Neural progenitor cell (in vitro differentiated cells): Measurements from ENCODE around the gene G0S2. TPM values are rescaled to one million over a fixed set of nuclear protein-coding genes. Genes with fewer than 3 reads are reported as not detected.

Experiments
- DNase-seq: peaks from one replicate; pipeline ENCODE4 v3.0.0-alpha.2; 2016; ENCODE audit warnings: low spot score
- H2AFZ ChIP-seq: fragments of 200-600 bp; sonication (generic); replicated peaks from 2 replicates; pipeline ENCODE4 v1.6.1; 2016; ENCODE audit warnings: antibody characterized with exemption
- H3F3A ChIP-seq: fragments of 200-600 bp; sonication (generic); 2 replicates; pipeline ENCODE4 v1.6.1; 2016; ENCODE audit warnings: antibody characterized with exemption, low read depth
- H3K27ac ChIP-seq: fragments of 200-600 bp; sonication (generic); 2 replicates; pipeline ENCODE4 v1.5.1; 2016; ENCODE audit warnings: mild to moderate bottlenecking
- H3K27me3 ChIP-seq: fragments of 200-600 bp; sonication (generic); 2 replicates; pipeline ENCODE4 v1.6.1; 2016; ENCODE audit warnings: mild to moderate bottlenecking, moderate library complexity
- H3K36me3 ChIP-seq: fragments of 200-600 bp; sonication (generic); 2 replicates; pipeline ENCODE4 v1.5.1; 2016
- H3K4me1 ChIP-seq: fragments of 200-600 bp; sonication (generic); 2 replicates; pipeline ENCODE4 v1.6.1; 2016; ENCODE audit warnings: mixed run types
- H3K4me2 ChIP-seq: fragments of 200-600 bp; sonication (generic); 2 replicates; pipeline ENCODE4 v1.6.1; 2016
- H3K4me3 ChIP-seq: fragments of 200-600 bp; sonication (generic); 2 replicates; pipeline ENCODE4 v1.5.1; 2016
- H3K79me2 ChIP-seq: fragments of 200-600 bp; sonication (generic); 2 replicates; pipeline ENCODE4 v1.6.1; 2016; ENCODE audit warnings: low read depth
- H3K9ac ChIP-seq: fragments of 200-600 bp; sonication (generic); 2 replicates; pipeline ENCODE4 v1.6.1; 2016
- H3K9me3 ChIP-seq: fragments of 200-600 bp; sonication (generic); 2 replicates; pipeline ENCODE4 v1.5.1; 2016; ENCODE audit warnings: low read depth
- H4K20me1 ChIP-seq: fragments of 200-600 bp; sonication (generic); 2 replicates; pipeline ENCODE4 v1.6.1; 2016; ENCODE audit warnings: low read depth
- H3K27ac Mint-ChIP-seq: 3 replicates; pipeline ENCODE4 v1.8.0; 2021; ENCODE audit warnings: mixed read lengths
- H3K27me3 Mint-ChIP-seq: 2 replicates; pipeline ENCODE4 v1.8.0; 2022; ENCODE audit warnings: low read depth, mild to moderate bottlenecking, inconsistent platforms, moderate library complexity, mixed read lengths; ENCODE audit not compliant: insufficient read depth
- H3K36me3 Mint-ChIP-seq: 3 replicates; pipeline ENCODE4 v1.8.0; 2021; ENCODE audit warnings: mixed read lengths
- H3K4me1 Mint-ChIP-seq: 3 replicates; pipeline ENCODE4 v1.8.0; 2021; ENCODE audit warnings: mixed read lengths
- H3K4me3 Mint-ChIP-seq: 3 replicates; pipeline ENCODE4 v1.8.0; 2021; ENCODE audit warnings: mild to moderate bottlenecking, moderate library complexity, mixed read lengths
- H3K9me3 Mint-ChIP-seq: 3 replicates; pipeline ENCODE4 v1.8.0; 2020; ENCODE audit warnings: mixed read lengths
- EZH2 ChIP-seq: fragments of 200-600 bp; sonication (generic); IDR thresholded peaks from 2 replicates; pipeline ENCODE4 v1.6.1; 2017; ENCODE audit warnings: antibody characterized with exemption, mild to moderate bottlenecking, moderate library complexity
- EZH2phosphoT487 ChIP-seq: fragments of 200-600 bp; sonication (generic); IDR thresholded peaks from 2 replicates; pipeline ENCODE4 v1.6.1; 2017; ENCODE audit warnings: antibody characterized with exemption
- total RNA-seq: library from RNA; depleted of rRNA; stranded (reverse); fragments of >200 nt; gene quantifications from 2 replicates; pipeline ENCODE4 v1.2.3, GENCODE V29; 2015; ENCODE audit warnings: low replicate concordance
- TF ChIP-seq, protein P1 (sequence below): fragments of 200-600 bp; sonication (generic); IDR thresholded peaks from 2 replicates; pipeline ENCODE4 v1.5.1; 2017; ENCODE audit warnings: antibody characterized with exemption, mild to moderate bottlenecking

The G0S2 gene
- total RNA-seq, 1 donor from 2014 or later, result not detected

DNA sequence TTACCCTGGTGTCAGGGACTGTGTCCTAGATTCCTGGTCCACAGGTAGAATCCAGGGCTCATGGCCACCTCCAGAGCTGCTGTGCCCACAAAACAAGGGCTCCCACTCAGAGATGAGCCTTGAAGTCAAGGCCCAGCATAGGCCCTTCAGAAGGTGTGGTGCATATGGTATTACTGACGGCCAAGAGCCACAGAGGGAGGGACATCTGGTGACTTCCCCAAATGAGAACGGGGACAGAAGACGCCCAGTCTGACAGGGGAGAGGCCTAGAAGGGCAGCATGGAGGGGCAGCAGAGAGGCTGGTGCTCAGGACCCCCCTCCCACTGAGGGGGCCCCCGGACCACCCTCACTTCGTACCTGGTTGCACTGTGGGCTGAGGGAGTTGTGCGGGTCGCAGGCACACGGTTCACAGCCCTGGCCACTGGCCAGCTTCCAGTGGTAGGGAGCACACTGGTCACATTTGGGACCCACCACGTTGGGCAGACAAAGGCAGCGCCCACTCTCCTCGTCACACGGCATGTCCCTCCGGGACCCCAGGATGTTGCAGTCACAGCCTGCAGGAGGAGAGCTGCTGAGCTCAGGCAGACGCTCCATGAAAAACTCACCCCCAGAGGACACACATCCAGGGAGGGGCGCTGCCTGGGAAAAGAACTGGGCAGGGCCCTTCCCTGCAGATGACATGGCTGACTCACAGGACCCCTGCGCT lies 48.0 kb upstream of the G0S2 start:
- no peak for DNase-seq
- H2AFZ ChIP-seq, result no peak overlapping the region
- TF ChIP-seq EZH2phosphoT487 (no peak), EZH2 (no peak)
- TF ChIP-seq, protein P1, sequence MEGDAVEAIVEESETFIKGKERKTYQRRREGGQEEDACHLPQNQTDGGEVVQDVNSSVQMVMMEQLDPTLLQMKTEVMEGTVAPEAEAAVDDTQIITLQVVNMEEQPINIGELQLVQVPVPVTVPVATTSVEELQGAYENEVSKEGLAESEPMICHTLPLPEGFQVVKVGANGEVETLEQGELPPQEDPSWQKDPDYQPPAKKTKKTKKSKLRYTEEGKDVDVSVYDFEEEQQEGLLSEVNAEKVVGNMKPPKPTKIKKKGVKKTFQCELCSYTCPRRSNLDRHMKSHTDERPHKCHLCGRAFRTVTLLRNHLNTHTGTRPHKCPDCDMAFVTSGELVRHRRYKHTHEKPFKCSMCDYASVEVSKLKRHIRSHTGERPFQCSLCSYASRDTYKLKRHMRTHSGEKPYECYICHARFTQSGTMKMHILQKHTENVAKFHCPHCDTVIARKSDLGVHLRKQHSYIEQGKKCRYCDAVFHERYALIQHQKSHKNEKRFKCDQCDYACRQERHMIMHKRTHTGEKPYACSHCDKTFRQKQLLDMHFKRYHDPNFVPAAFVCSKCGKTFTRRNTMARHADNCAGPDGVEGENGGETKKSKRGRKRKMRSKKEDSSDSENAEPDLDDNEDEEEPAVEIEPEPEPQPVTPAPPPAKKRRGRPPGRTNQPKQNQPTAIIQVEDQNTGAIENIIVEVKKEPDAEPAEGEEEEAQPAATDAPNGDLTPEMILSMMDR, result no peak
- H3K9me3 Mint-ChIP-seq, result no peaks in the 10 kb centered on the region
- no peaks in the 10 kb centered on the region for H3K4me1 ChIP-seq
- H3K36me3 Mint-ChIP-seq, result no peaks in the 10 kb centered on the region
- no peak overlapping the region for H3K27ac Mint-ChIP-seq
- no peaks in the 10 kb centered on the region for H3K27me3 ChIP-seq
- peaks cover 5% of the 10 kb centered on the region for H3K27me3 Mint-ChIP-seq
- H3K4me3 Mint-ChIP-seq, result no peak overlapping the region
- H4K20me1 ChIP-seq, result no peaks in the 10 kb centered on the region
- no peak overlapping the region for H3K4me3 ChIP-seq
- no peaks in the 10 kb centered on the region for H3K79me2 ChIP-seq
- H3K4me2 ChIP-seq, result no peak overlapping the region
- peaks cover 28% of the 10 kb centered on the region for H3K4me1 Mint-ChIP-seq
- no peak overlapping the region for H3K27ac ChIP-seq
- no peaks in the 10 kb centered on the region for H3K36me3 ChIP-seq
- H3K9me3 ChIP-seq, result no peaks in the 10 kb centered on the region
- H3F3A ChIP-seq, result no peaks in the 10 kb centered on the region
- no peak overlapping the region for H3K9ac ChIP-seq

DNA sequence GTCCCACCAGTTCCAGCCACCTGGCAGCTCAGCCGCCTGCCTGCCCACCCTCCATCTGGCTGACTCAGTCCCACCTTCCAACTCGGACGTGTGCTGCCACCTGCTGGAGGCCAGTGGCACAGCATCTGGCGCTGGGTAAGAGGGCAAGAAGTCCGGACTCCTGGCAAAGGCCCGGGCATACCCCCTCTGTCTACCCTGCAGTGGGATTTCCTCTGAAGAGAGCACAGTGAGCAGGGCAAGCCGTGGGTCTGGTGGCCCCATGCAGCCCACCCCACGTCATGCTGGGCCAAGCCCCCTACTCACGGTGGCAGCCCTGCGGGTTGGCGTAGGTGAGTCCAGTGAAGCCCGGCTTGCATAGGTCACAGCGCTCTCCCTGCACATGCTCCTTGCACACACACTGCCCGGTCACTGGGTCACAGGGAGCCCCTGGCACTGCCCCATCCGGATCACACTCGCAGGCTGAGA lies 47.4 kb upstream of the G0S2 start:
- H3K79me2 ChIP-seq, result no peaks in the 10 kb centered on the region
- Mint-ChIP-seq H3K9me3 (no peaks in the 10 kb centered on the region), H3K4me3 (no peak overlapping the region), H3K36me3 (no peaks in the 10 kb centered on the region), H3K4me1 (peaks cover 26% of the 10 kb centered on the region), H3K27ac (no peak overlapping the region), H3K27me3 (peaks cover 5% of the 10 kb centered on the region)
- no peaks in the 10 kb centered on the region for H3K27me3 ChIP-seq
- no peak overlapping the region for H3K4me3 ChIP-seq
- H2AFZ ChIP-seq, result no peak overlapping the region
- H3K9me3 ChIP-seq, result no peaks in the 10 kb centered on the region
- H3F3A ChIP-seq, result no peaks in the 10 kb centered on the region
- DNase-seq, result peak; percentile 90
- TF ChIP-seq EZH2phosphoT487 (no peak), EZH2 (no peak)
- TF ChIP-seq, protein P1, result peak; percentile 99
- no peaks in the 10 kb centered on the region for H3K36me3 ChIP-seq
- H3K9ac ChIP-seq, result no peak overlapping the region
- no peaks in the 10 kb centered on the region for H4K20me1 ChIP-seq
- no peak overlapping the region for H3K4me2 ChIP-seq
- H3K4me1 ChIP-seq, result no peaks in the 10 kb centered on the region
- no peak overlapping the region for H3K27ac ChIP-seq

DNA sequence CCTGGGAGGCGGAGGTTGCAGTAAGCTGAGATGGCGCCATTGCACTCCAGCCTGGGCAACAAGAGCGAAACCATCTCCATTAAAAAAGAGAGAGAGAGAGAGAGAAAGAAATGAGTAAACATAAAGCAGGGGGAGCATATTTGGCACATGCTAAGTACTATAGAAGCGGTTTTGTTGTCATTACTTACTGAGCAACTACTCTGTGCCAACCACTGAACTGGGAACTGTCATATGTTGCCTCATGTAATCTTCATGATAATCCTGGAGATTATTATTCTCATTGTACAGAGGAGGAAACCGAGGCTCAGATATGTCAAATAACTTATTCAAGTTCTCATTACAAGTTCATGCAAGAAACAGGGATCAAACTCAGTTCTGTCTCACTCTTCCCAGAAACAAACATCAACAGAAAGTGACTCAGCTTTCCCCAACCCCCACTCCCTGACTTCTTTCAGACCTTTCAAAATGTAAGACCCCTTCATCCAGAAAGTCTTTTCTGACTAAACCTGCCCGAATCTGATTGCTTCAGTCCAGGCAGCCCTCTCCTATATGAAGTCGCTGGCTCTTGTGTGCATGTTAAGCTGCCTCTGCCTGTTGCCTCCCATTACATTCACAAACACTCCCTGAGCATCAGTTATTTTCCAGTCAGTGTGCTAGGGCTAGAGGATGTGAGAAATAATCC lies 46.5 kb upstream of the G0S2 start:
- peaks cover 16% of the 10 kb centered on the region for H3K4me1 Mint-ChIP-seq
- no peak overlapping the region for H3K4me3 ChIP-seq
- H3K4me2 ChIP-seq, result no peak overlapping the region
- no peaks in the 10 kb centered on the region for H3K9me3 ChIP-seq
- H3K27me3 ChIP-seq, result no peaks in the 10 kb centered on the region
- peaks cover 5% of the 10 kb centered on the region for H3K27me3 Mint-ChIP-seq
- H3K79me2 ChIP-seq, result no peaks in the 10 kb centered on the region
- H3K4me1 ChIP-seq, result no peaks in the 10 kb centered on the region
- H2AFZ ChIP-seq, result no peak overlapping the region
- H4K20me1 ChIP-seq, result no peaks in the 10 kb centered on the region
- no peak overlapping the region for H3K27ac ChIP-seq
- H3K9ac ChIP-seq, result no peak overlapping the region
- H3F3A ChIP-seq, result no peaks in the 10 kb centered on the region
- no peaks in the 10 kb centered on the region for H3K36me3 ChIP-seq
- no peak for DNase-seq
- TF ChIP-seq EZH2phosphoT487, result no peak
- TF ChIP-seq, protein P1, result no peak
- TF ChIP-seq EZH2, result no peak
- H3K27ac Mint-ChIP-seq, result no peak overlapping the region
- no peaks in the 10 kb centered on the region for H3K36me3 Mint-ChIP-seq
- H3K4me3 Mint-ChIP-seq, result no peak overlapping the region
- no peaks in the 10 kb centered on the region for H3K9me3 Mint-ChIP-seq
